GM12801 (cell line): ENCODE data around the gene COQ3.

Experiments used
- CTCF ChIP-seq: IDR thresholded peaks from one replicate; pipeline ENCODE4 v1.5.1; 2011; ENCODE audit warnings: control low read depth; ENCODE audit not compliant: insufficient read length; ENCODE audit errors: extremely low read depth

The COQ3 gene

GRCh38 chr6:99346595-99346994 lies 47.4 kb downstream of the COQ3 start:
- TF ChIP-seq CTCF: no peak

DNA sequence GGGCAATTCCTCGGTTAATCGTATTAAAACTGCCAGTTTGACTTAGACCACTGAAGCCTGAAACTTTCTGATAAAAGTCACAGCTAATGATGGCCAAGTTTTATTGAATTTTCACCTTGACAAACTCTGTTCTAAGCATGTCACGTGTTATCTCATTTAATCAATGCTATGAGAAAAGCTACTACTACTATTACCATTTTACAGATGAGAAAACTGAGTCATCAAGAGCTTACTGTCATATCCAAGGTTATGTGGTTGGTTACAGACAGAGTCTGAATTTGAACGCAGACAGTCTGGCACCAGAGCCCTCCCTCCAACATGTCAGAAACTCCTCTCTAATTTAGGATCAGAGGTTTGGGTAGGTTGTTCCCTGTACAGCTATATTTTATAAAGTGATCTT lies 48.8 kb downstream of the COQ3 start:
- TF ChIP-seq CTCF: no peak

- TF ChIP-seq CTCF: no peak
Measured at GRCh38 chr6:99344289-99344688, 49.7 kb downstream of the COQ3 start.

- no peak for TF ChIP-seq CTCF
Measured at GRCh38 chr6:99341862-99342455, 52.0 kb downstream of the COQ3 start.

- TF ChIP-seq CTCF: no peak
Measured at GRCh38 chr6:99338188-99338587, 55.8 kb downstream of the COQ3 start.

DNA sequence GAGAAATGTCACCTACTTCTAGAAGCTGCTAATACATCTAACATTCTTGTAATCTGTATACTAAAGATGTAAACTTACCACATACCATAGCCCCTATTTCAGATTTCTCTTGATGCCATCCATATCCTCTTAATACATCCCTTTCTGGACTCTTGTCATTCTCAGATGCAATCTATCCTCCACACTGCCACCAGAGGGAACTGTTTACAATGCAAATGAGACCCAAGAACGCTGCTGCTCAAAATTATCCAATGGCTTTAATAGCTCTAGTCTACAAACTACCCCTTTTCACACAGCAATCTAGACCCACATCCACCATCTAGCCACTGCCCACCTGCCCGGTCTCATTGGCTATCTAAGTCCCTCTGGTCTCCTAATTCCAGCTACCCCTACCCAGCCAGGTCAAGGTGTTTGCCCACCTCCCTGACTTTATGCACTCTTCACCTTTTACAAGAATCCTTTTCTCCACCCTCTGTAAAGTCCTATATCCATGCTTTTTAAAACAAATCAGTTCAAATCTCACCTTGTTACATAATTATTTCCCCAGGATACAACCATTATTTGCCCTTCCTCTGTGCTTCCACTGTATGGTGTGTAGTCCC lies 59.4 kb downstream of the COQ3 start:
- peak; percentile 32 for TF ChIP-seq CTCF

- TF ChIP-seq CTCF: no peak
Measured at GRCh38 chr6:99333068-99333467, 60.9 kb downstream of the COQ3 start.

DNA sequence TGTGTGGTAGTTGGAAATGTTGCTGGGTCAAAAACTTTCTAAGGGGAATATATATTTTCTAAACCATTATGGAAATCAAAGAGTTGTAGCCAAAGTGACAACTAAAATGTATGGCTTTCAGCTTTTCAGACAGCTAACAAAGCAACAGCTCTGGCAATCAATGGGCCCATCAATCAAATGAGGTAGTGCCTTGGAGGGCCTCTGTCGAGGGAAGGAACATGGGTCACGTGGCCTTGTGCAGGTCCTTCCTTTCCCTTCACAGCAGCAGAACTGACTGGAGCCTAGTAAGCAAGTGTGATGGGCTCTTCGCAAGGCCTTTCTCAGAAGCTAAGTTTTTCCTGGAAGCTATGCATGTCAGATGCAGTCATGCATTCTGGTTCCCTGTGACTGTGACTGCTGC lies 62.5 kb downstream of the COQ3 start:
- TF ChIP-seq CTCF: no peak
